ENCODE measurements around the gene DNASE1L1.

GRCh38 chrX:154408659-154409221, 314 bp downstream of the DNASE1L1 start:
- TF ChIP-seq, protein P1, sequence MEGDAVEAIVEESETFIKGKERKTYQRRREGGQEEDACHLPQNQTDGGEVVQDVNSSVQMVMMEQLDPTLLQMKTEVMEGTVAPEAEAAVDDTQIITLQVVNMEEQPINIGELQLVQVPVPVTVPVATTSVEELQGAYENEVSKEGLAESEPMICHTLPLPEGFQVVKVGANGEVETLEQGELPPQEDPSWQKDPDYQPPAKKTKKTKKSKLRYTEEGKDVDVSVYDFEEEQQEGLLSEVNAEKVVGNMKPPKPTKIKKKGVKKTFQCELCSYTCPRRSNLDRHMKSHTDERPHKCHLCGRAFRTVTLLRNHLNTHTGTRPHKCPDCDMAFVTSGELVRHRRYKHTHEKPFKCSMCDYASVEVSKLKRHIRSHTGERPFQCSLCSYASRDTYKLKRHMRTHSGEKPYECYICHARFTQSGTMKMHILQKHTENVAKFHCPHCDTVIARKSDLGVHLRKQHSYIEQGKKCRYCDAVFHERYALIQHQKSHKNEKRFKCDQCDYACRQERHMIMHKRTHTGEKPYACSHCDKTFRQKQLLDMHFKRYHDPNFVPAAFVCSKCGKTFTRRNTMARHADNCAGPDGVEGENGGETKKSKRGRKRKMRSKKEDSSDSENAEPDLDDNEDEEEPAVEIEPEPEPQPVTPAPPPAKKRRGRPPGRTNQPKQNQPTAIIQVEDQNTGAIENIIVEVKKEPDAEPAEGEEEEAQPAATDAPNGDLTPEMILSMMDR (IDR thresholded peaks at IDR 0.05), result no peak
- no peak for TF ChIP-seq POLR2A (IDR thresholded peaks at IDR 0.05)
